ENCODE data around the gene NABP1. TPM values are rescaled to one million over a fixed set of nuclear protein-coding genes. Genes with fewer than 3 reads are reported as not detected.

Gene NABP1
- polyA plus RNA-seq, 1 of the 3 experiments (the other 2 are of a cell fraction) = 19.1 TPM

- TF ChIP-seq, protein P1, sequence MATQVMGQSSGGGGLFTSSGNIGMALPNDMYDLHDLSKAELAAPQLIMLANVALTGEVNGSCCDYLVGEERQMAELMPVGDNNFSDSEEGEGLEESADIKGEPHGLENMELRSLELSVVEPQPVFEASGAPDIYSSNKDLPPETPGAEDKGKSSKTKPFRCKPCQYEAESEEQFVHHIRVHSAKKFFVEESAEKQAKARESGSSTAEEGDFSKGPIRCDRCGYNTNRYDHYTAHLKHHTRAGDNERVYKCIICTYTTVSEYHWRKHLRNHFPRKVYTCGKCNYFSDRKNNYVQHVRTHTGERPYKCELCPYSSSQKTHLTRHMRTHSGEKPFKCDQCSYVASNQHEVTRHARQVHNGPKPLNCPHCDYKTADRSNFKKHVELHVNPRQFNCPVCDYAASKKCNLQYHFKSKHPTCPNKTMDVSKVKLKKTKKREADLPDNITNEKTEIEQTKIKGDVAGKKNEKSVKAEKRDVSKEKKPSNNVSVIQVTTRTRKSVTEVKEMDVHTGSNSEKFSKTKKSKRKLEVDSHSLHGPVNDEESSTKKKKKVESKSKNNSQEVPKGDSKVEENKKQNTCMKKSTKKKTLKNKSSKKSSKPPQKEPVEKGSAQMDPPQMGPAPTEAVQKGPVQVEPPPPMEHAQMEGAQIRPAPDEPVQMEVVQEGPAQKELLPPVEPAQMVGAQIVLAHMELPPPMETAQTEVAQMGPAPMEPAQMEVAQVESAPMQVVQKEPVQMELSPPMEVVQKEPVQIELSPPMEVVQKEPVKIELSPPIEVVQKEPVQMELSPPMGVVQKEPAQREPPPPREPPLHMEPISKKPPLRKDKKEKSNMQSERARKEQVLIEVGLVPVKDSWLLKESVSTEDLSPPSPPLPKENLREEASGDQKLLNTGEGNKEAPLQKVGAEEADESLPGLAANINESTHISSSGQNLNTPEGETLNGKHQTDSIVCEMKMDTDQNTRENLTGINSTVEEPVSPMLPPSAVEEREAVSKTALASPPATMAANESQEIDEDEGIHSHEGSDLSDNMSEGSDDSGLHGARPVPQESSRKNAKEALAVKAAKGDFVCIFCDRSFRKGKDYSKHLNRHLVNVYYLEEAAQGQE (IDR thresholded peaks at IDR 0.05; ENCODE audit: low read depth, low read length) = no peak
- TF ChIP-seq TAF1 (IDR thresholded peaks at IDR 0.05; ENCODE audit: borderline replicate concordance, low read depth, low read length) = no peak
- TF ChIP-seq, protein P2, sequence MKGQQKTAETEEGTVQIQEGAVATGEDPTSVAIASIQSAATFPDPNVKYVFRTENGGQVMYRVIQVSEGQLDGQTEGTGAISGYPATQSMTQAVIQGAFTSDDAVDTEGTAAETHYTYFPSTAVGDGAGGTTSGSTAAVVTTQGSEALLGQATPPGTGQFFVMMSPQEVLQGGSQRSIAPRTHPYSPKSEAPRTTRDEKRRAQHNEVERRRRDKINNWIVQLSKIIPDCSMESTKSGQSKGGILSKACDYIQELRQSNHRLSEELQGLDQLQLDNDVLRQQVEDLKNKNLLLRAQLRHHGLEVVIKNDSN (IDR thresholded peaks at IDR 0.05; ENCODE audit: borderline replicate concordance, low read depth) = no peak
- TF ChIP-seq, protein P3, sequence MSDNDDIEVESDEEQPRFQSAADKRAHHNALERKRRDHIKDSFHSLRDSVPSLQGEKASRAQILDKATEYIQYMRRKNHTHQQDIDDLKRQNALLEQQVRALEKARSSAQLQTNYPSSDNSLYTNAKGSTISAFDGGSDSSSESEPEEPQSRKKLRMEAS (IDR thresholded peaks at IDR 0.05; ENCODE audit: low read depth) = no peak
- TF ChIP-seq, protein P4, sequence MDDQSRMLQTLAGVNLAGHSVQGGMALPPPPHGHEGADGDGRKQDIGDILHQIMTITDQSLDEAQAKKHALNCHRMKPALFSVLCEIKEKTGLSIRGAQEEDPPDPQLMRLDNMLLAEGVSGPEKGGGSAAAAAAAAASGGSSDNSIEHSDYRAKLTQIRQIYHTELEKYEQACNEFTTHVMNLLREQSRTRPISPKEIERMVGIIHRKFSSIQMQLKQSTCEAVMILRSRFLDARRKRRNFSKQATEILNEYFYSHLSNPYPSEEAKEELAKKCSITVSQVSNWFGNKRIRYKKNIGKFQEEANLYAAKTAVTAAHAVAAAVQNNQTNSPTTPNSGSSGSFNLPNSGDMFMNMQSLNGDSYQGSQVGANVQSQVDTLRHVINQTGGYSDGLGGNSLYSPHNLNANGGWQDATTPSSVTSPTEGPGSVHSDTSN (IDR thresholded peaks at IDR 0.05) = no peak
- 0 out of 2 replicates have a peak, but pooled peaks have one; percentile 38 for TF ChIP-seq RFX5 (IDR thresholded peaks at IDR 0.05; ENCODE audit: low read length)
- TF ChIP-seq EP300 (IDR thresholded peaks at IDR 0.05; ENCODE audit: borderline replicate concordance in 1 of 2, low read depth in 1 of 2, low read length in 1 of 2) = peak in 1 of 2 experiments; percentile 51; a peak in 1 of 4 replicates
- no peak for TF ChIP-seq IRF3 (IDR thresholded peaks at IDR 0.05; ENCODE audit: low read depth, low read length)
- TF ChIP-seq SMC3 (IDR thresholded peaks at IDR 0.05; ENCODE audit: low read depth, low read length) = peak; percentile 67
- TF ChIP-seq ELF1 (IDR thresholded peaks at IDR 0.05) = no peak
- TF ChIP-seq, protein P5, sequence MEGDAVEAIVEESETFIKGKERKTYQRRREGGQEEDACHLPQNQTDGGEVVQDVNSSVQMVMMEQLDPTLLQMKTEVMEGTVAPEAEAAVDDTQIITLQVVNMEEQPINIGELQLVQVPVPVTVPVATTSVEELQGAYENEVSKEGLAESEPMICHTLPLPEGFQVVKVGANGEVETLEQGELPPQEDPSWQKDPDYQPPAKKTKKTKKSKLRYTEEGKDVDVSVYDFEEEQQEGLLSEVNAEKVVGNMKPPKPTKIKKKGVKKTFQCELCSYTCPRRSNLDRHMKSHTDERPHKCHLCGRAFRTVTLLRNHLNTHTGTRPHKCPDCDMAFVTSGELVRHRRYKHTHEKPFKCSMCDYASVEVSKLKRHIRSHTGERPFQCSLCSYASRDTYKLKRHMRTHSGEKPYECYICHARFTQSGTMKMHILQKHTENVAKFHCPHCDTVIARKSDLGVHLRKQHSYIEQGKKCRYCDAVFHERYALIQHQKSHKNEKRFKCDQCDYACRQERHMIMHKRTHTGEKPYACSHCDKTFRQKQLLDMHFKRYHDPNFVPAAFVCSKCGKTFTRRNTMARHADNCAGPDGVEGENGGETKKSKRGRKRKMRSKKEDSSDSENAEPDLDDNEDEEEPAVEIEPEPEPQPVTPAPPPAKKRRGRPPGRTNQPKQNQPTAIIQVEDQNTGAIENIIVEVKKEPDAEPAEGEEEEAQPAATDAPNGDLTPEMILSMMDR (IDR thresholded peaks at IDR 0.05) = peak; percentile 82
- no peak for TF ChIP-seq MEF2A (IDR thresholded peaks at IDR 0.05; ENCODE audit: borderline replicate concordance, low read depth)
- TF ChIP-seq TEAD4 (IDR thresholded peaks at IDR 0.05; ENCODE audit: borderline replicate concordance, insufficient read depth) = no peak
- no peak; the same call in 1 of the 2 replicates for TF ChIP-seq POLR2AphosphoS5 (IDR thresholded peaks at IDR 0.05; ENCODE audit: low read depth, low read length)
- TF ChIP-seq FOSL2 (IDR thresholded peaks at IDR 0.05; ENCODE audit: borderline replicate concordance, low read depth) = no peak
- no peak for TF ChIP-seq NFIC (IDR thresholded peaks at IDR 0.05; ENCODE audit: borderline replicate concordance)
- TF ChIP-seq RAD21 (IDR thresholded peaks at IDR 0.05; ENCODE audit: low read length) = peak; percentile 78
- no peak for TF ChIP-seq SIN3A (IDR thresholded peaks at IDR 0.05; ENCODE audit: borderline replicate concordance, low read depth, low read length)
- no peak; the same call in 1 of the 2 replicates for TF ChIP-seq JUND (IDR thresholded peaks at IDR 0.05)
- TF ChIP-seq GATA2 (CRISPR knock-in tag; IDR thresholded peaks at IDR 0.05) = peak; percentile 50
- TF ChIP-seq EZH2phosphoT487 (IDR thresholded peaks at IDR 0.05; ENCODE audit: borderline replicate concordance, low read depth) = no peak
- no peak for TF ChIP-seq RXRA (IDR thresholded peaks at IDR 0.05; ENCODE audit: borderline replicate concordance, low read depth)
Measured at GRCh38 chr2:191691016-191691735, 13.2 kb downstream of the NABP1 start (continued).
